ENCODE results near the gene PIK3R5. TPM values are rescaled to one million over a fixed set of nuclear protein-coding genes. Genes with fewer than 3 reads are reported as not detected.

PIK3R5 gene
- total RNA-seq, 2 donors from 2014 or later = 3.2 to 10.4 TPM

GRCh38 chr17:8900626-8901585 lies 64.6 kb downstream of the PIK3R5 start:
- no peaks in the 10 kb centered on the region for H3K36me3 ChIP-seq
- H3K27ac ChIP-seq = no peak overlapping the region
- H3K27me3 ChIP-seq (replicated peaks; ENCODE audit: insufficient read depth) = no peaks in the 10 kb centered on the region
- TF ChIP-seq POLR2AphosphoS5 (IDR thresholded peaks at IDR 0.05) = no peak
- no peak for TF ChIP-seq CTCF (IDR thresholded peaks at IDR 0.05)
- no peak for TF ChIP-seq POLR2A (IDR thresholded peaks at IDR 0.05)
- H3K4me1 ChIP-seq (replicated peaks) = no peaks in the 10 kb centered on the region
- WGBS = 53% methylated on average over 15 of the region's 15 CpGs
- no peaks in the 10 kb centered on the region for H3K9me3 ChIP-seq
- intact Hi-C loops (cut with DNase I) = no loop called here
- DNase-seq (ENCODE audit: low spot score) = no peak
- no peak overlapping the region for H3K4me3 ChIP-seq

DNA sequence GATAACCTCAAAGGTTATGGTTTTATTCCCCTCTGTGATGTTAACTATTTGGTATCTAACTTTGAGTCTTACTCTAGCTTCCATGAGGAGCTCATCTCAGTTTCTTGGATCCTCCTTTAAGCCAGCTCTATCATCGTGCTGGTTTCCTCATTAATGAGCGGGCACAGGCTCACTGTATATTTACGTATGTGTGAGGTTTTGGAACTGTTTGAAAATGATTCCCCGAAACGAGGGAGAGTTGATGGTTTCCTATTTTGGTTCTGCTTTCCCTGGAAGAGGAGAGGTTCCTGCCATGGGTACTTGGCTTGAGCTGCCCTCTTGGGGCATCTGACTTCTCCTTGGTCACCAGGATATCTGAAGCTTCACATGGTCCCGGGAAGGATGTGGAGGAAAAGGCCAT lies 65.3 kb downstream of the PIK3R5 start:
- 67% methylated on average over 6 of the region's 6 CpGs for WGBS
- DNase-seq (ENCODE audit: low spot score) = no peak
- H3K27ac ChIP-seq = no peak overlapping the region
- no peaks in the 10 kb centered on the region for H3K36me3 ChIP-seq
- no peak for TF ChIP-seq POLR2AphosphoS5 (IDR thresholded peaks at IDR 0.05)
- TF ChIP-seq CTCF (IDR thresholded peaks at IDR 0.05) = no peak
- TF ChIP-seq POLR2A (IDR thresholded peaks at IDR 0.05) = no peak
- no peaks in the 10 kb centered on the region for H3K27me3 ChIP-seq (replicated peaks; ENCODE audit: insufficient read depth)
- intact Hi-C loops (cut with DNase I) = no loop called here
- no peaks in the 10 kb centered on the region for H3K9me3 ChIP-seq
- H3K4me1 ChIP-seq (replicated peaks) = no peaks in the 10 kb centered on the region
- no peak overlapping the region for H3K4me3 ChIP-seq

GRCh38 chr17:8898636-8899035 lies 66.9 kb downstream of the PIK3R5 start:
- TF ChIP-seq CTCF (IDR thresholded peaks at IDR 0.05) (no peak), POLR2AphosphoS5 (IDR thresholded peaks at IDR 0.05) (no peak), POLR2A (IDR thresholded peaks at IDR 0.05) (no peak)
- Histone ChIP-seq H3K27ac (no peak overlapping the region), H3K9me3 (no peaks in the 10 kb centered on the region), H3K4me1 (replicated peaks) (no peaks in the 10 kb centered on the region), H3K36me3 (no peaks in the 10 kb centered on the region), H3K4me3 (no peak overlapping the region), H3K27me3 (replicated peaks; ENCODE audit: insufficient read depth) (no peaks in the 10 kb centered on the region)
- 81% methylated on average over 6 of the region's 6 CpGs for WGBS
- DNase-seq (ENCODE audit: low spot score) = no peak
- intact Hi-C loops (cut with DNase I) = no loop called here

DNA sequence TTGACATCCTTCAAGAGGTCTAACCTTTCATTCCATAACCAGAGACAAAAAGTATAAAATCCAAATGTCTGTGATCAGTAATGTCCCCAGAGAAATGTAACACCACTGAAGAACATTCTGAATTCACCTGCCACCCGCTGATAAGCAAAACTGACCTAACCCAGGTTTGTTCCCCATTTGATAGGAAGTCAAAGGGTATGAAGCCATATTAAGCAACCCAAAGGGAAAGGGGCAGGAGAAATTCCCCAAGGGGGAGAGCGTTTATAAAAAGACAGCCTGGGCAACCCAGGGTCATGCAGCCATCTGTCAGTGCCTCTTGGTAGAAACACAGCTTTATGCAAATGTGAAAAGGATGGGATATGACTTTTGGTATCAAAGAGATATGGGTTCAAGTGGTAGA lies 67.4 kb downstream of the PIK3R5 start:
- Histone ChIP-seq H3K27me3 (replicated peaks; ENCODE audit: insufficient read depth) (no peaks in the 10 kb centered on the region), H3K4me3 (no peak overlapping the region), H3K9me3 (no peaks in the 10 kb centered on the region), H3K27ac (no peak overlapping the region), H3K4me1 (replicated peaks) (no peaks in the 10 kb centered on the region), H3K36me3 (no peaks in the 10 kb centered on the region)
- intact Hi-C loops (cut with DNase I) = no loop called here
- WGBS = 90% methylated on average over 2 of the region's 2 CpGs
- TF ChIP-seq POLR2A (IDR thresholded peaks at IDR 0.05) (no peak), POLR2AphosphoS5 (IDR thresholded peaks at IDR 0.05) (no peak), CTCF (IDR thresholded peaks at IDR 0.05) (no peak)
- DNase-seq (ENCODE audit: low spot score) = no peak

Measured in prostate gland (tissue), 2 donors.